SK-N-DZ (cell line): ENCODE measurements around the gene LAGE3.

Source experiments
- DNase-seq: peaks from one replicate; pipeline ENCODE4 v3.0.0-alpha.2; 2015; ENCODE audit warnings: low spot score

The LAGE3 gene

GRCh38 chrX:154458116-154458953 is 20.7 kb downstream of the LAGE3 start, which contains the start of gene PLXNA3:
Gene PLXNA3, plus strand, starts transcription at chrX:154458281. Its CDS starts 1,903 bp downstream, at chrX:154460184.
- DNase-seq, result no peak

DNA sequence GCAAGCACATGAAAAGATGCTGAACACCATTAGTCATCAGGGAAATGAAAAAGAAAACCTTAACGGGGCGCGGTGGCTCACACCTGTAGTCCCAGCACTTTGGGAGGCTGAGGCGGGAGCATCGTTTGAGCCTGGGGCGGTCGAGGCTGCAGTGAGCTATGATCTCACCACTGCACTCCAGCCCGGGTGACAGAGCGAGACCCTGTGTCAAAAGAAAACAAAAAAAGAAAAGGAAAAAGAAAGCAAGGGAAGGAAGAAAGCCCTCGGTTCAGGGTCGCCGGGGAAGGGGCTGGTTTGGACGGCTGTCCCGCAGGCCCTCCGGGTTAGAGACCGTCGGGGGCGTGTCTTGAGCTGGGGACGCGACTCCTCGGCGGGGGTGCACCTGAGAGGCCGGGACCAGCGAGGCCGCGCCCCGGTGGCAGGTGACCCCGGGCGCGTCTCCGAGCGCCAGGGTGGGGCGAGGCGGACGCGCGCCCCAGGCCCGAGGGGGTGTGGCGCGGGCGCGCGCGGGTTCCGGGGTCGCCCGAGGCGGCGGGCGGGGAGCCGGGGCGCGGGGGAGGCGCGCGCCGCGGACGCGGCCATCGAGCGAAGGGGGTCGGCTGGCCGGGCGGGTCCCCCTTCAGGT is 21.5 kb downstream of the LAGE3 start:
- no peak for DNase-seq

DNA sequence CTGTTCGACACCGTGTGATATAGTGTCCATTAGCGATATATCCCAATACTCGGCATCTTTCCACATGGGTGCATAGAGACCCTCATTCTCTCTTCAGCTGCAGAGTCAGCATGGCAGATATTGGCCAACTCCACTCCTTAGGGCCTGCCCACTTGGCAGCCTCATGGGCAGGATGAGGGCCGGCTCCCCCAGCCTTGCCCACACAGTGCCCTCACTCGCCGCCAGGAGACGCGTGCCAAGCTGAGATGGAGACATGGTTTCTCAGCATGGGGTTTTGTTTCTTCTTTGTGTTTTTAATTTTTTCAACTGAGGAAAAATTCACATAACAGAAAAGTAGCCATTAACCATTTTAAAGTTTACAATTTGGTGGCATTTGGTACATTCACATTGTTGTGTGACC is 26.3 kb downstream of the LAGE3 start:
- no peak for DNase-seq

GRCh38 chrX:154450312-154450711 is 28.8 kb downstream of the LAGE3 start:
- no peak for DNase-seq

DNA sequence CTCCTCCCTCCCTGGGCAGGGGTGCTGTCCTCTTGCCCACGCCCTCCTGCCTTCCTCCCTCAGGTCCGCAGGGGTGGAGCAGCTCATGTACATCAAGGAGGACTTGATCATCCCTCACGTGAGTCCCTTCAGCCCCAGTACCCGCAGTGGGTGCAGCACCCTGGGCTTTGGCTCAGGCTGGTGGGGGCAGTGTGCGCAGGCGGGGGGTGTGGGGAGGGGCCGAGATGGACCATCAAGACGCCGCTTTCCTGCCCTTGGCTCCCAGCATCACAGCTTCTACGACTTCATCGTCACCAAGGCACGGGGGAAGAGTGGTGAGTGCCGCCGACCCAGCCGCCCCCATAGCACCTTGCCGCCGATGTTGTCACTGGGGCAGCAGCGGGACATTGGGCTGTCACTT is 29.5 kb downstream of the LAGE3 start:
- no peak for DNase-seq

GRCh38 chrX:154448484-154448883 is 30.6 kb downstream of the LAGE3 start:
- DNase-seq, result no peak

GRCh38 chrX:154446430-154446829 is 32.7 kb downstream of the LAGE3 start:
- no peak for DNase-seq

DNA sequence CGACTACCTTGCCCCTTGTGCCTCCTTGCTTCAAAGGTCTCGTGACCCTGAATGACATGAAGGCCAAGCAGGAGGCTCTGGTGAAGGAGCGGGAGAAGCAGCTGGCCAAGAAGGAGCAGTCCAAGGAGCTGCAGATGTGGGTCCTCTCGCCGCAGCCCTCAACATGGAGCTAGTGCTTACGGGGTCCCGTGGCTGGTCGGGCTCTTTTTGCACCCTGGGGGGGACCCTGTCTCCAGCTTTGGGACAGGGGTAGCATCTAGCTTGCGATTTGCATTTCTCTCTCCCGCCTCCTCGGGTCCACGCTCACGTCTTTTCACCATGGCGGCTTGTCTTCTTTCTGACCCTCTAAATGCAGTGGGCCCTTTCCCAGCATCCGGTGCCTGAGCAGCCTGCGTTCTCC is 33.3 kb downstream of the LAGE3 start:
- no peak for DNase-seq

- no peak for DNase-seq
These were observed 34.3 kb downstream of the LAGE3 start for GRCh38 chrX:154444755-154445246.

DNA sequence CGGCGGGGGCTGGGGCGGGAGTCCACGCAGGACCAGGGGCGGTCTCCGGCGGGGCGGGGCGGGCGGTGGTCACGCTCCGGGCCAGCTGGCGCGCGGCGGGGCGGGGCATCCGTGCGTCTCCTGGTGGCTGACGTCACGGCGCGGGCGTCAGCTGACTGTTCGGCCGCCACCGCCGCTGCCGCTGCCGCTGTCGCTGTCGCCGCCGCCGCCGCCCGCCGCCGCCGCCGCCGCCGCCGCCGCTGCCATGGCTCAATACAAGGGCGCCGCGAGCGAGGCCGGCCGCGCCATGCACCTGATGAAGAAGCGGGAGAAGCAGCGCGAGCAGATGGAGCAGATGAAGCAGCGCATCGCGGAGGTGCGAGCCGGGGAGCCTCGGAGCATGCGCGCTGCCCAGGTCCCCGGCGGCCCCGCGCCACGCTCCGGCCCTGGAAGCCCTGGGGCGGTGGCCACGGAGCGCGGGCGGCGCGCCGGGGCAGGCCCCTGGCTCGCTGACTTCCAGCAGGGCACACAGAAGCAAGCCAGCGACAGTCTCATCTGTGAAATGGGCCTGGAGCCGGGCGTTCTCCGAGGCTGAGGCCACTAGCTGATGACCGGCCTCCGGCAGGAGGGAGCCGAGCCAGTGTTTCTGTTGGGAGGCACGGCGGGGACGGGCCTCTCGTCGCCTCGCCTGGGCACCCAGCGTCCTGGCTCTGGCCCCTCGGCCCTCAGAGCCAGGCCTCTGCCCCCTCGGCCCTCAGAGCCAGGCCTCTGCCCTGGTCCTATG is 34.9 kb downstream of the LAGE3 start, which contains the start of gene FAM50A:
Gene FAM50A (plus strand): TSS at position 150 of the 763 bp plus-strand sequence. CDS start 95 bp downstream, at position 245.
- peak; percentile 38 for DNase-seq

DNA sequence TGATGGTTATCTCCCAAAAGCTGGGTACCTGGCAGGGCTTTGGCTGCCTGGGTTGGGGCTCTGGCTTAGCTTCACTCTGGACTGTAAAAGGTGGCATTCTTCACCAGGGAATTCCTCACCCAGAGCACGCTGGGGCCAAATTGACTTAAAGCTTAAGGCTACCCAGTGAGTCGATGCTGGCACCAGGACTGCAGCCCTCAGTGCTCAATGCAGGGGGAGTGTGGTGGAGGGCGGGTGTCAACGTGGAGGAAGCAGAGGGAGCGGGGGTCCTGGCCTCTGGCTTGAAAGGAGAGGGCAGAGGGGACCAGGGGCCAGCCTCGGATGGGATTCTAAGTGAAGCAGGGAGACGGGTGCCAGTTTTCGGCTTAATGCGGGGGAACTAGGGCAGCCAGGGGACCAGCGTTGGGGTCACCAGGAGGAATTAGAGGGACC is 35.6 kb downstream of the LAGE3 start:
- DNase-seq, result no peak

- no peak for DNase-seq
These were observed 36.9 kb downstream of the LAGE3 start for GRCh38 chrX:154441984-154442707.

DNA sequence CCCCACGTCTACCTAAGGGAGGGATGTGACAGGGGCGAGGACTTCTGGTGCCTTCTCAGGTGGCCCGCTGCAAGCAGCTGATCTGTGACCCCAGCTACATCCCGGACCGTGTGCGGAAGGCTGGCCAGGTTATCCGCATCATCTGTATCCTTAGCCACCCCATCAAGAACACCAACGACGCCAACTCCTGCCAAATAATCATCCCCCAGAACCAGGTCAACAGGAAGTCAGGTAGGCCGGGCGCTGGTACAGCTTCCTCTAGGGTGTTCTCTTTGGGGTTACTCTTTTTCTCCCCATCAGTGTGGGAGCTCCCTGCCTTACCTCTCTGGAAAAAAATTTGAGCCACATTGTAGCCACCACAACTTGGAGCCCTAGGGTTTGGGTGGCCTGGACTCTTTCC is 37.5 kb downstream of the LAGE3 start:
- DNase-seq, result no peak

DNA sequence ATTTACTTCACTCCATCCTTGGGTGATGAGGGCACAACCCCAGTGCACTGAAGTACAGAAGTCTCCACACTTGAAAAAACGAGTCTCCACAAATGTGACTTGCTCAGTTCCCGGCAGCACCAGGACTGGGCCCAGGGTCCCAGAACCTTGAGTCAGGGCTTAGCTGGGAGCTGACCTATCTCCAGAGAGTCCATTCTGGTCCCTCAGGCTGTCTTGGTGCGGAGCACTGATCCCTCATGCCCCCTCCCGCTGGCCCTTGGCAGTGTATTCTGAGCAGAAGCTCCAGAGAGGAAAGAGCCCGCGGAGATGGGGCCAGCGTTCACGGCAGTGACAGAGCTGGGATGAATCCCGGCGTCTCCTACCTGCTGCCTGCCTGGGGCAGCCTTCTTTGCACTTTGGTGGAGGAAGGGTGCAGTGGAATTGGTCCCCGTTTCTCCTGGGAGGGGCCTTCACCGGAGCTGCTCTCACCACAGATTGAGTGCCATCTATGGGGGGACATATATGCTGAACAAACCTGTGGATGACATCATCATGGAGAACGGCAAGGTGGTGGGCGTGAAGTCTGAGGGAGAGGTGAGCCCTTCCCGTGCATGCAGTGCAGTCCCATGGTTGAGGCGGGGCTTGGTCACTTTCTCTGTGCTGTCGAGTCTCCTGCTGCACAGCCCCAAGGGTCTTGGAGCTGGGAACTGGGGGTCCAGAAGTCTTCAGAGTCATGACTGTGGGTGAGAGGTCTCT is 38.3 kb downstream of the LAGE3 start:
- no peak for DNase-seq

- DNase-seq, result no peak
These were observed 39.2 kb downstream of the LAGE3 start for GRCh38 chrX:154439841-154440240.

- DNase-seq, result no peak
These were observed 40.8 kb downstream of the LAGE3 start for GRCh38 chrX:154437971-154438893.

GRCh38 chrX:154436983-154437752 is 41.9 kb downstream of the LAGE3 start, which contains the start of gene GDI1:
Gene GDI1, plus strand, starts transcription at chrX:154437154. Its CDS starts 101 bp downstream, at chrX:154437255.
- DNase-seq, result peak; percentile 55

- DNase-seq, result peak; percentile 48
These were observed 42.6 kb downstream of the LAGE3 start for GRCh38 chrX:154436374-154436982.
